Adipose tissue (tissue), 3 donors: ENCODE measurements around the gene C19orf25. TPM values are rescaled to one million over a fixed set of nuclear protein-coding genes. Genes with fewer than 3 reads are reported as not detected.

Source experiments
- H3K27ac ChIP-seq: one replicate; pipeline ENCODE4 v1.5.1; 2013; ENCODE audit warnings: low read depth, low read length
- WGBS, 3 donors: extraction: QIAGEN DNeasy Blood & Tissue Kit; methylation state at CpG; one replicate each; pipeline ENCODE4 v1.1.7; 2013; 5-methylcytosine and 5-hydroxymethylcytosine counted together
- polyA plus RNA-seq, 3 donors: library from polyadenylated mRNA; stranded (reverse); fragments of 200-250 nt; gene quantifications; one replicate each; pipeline ENCODE4 v1.2.3, GENCODE V29; 2013
- donor health status: healthy with polysubstance abuse.
- donor health status: Bipolar disorder and iron deficiency.
- donor health status: healthy.

C19orf25 gene
- polyA plus RNA-seq, 3 donors = 16.5 to 28.6 (median 24.3) TPM

- no peak overlapping the region for H3K27ac ChIP-seq
- WGBS, 3 donors = 5 to 7% (median 7%) methylated on average over 27 to 28 of the region's 28 CpGs
Observed at GRCh38 chr19:1471010-1471514, 8.0 kb downstream of the C19orf25 start.

GRCh38 chr19:1470305-1471009 lies 8.6 kb downstream of the C19orf25 start:
- 1% methylated on average over 62 to 67 of the region's 67 CpGs for WGBS, 3 donors
- no peak overlapping the region for H3K27ac ChIP-seq

DNA sequence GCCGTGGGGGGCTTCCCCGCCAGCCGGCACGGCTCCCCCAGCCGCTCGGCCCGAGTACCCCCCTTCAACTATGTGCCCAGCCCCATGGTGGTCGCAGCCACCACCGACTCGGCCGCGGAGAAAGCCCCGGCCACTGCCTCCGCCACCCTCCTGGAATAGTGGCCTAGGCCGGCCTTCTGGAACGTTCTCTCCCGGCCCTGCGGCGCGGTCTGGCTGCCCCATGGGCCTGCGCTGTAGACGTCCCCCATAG lies 9.0 kb downstream of the C19orf25 start:
- 3 to 4% (median 3%) methylated on average over 16 to 22 of the region's 22 CpGs for WGBS, 3 donors
- H3K27ac ChIP-seq = no peak overlapping the region

GRCh38 chr19:1469255-1470054 lies 9.6 kb downstream of the C19orf25 start:
- WGBS, 3 donors = 0 to 2% (median 0%) methylated on average over 52 to 116 of the region's 117 CpGs
- H3K27ac ChIP-seq = no peak overlapping the region

- no peak overlapping the region for H3K27ac ChIP-seq
- WGBS, 3 donors = 1 to 3% (median 2%) methylated on average over 24 to 47 of the region's 47 CpGs
Observed at GRCh38 chr19:1468821-1469254, 10.2 kb downstream of the C19orf25 start.

DNA sequence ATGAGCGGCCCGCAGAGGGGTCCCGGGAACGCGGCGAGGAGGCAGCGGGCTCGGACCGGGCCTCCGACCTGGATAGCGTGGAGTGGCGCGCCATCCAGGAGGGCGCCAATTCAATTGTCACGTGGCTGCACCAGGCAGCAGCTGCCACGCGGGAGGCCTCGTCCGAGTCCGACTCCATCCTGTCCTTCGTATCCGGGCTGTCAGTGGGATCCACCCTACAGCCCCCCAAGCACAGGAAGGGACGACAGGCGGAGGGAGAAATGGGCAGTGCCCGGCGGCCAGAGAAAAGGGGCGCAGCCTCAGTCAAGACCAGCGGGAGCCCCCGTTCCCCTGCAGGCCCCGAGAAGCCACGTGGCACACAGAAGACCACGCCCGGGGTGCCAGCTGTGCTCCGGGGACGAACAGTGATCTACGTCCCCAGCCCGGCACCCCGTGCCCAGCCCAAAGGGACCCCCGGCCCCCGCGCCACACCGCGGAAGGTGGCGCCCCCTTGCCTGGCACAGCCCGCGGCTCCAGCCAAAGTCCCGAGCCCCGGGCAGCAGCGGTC lies 10.7 kb downstream of the C19orf25 start:
- 4 to 6% (median 5%) methylated on average over 35 to 49 of the region's 49 CpGs for WGBS, 3 donors
- H3K27ac ChIP-seq = no peak overlapping the region

DNA sequence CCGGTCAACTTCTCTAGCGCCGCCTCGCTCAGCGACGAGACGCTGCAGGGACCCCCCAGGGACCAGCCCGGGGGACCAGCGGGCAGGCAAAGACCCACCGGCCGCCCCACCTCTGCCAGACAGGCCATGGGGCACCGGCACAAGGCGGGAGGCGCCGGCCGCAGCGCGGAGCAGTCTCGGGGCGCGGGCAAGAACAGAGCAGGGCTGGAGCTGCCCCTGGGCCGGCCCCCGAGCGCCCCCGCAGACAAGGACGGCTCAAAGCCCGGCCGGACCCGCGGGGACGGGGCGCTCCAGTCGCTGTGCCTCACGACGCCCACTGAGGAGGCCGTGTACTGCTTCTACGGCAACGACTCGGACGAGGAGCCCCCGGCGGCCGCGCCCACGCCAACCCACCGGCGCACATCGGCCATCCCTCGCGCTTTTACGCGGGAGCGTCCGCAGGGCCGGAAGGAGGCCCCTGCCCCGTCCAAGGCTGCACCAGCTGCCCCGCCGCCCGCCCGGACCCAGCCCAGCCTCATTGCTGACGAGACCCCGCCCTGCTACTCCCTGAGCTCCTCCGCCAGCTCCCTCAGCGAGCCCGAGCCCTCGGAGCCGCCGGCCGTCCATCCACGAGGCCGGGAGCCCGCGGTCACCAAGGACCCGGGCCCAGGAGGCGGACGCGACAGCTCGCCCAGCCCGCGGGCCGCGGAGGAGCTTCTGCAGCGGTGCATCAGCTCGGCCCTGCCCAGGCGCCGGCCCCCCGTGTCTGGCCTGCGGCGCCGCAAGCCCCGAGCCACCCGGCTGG lies 11.3 kb downstream of the C19orf25 start:
- no peak overlapping the region for H3K27ac ChIP-seq
- 2 to 5% (median 2%) methylated on average over 74 to 92 of the region's 92 CpGs for WGBS, 3 donors

- H3K27ac ChIP-seq = no peak overlapping the region
- 2 to 7% (median 3%) methylated on average over 25 to 36 of the region's 36 CpGs for WGBS, 3 donors
Observed at GRCh38 chr19:1467215-1467489, 11.9 kb downstream of the C19orf25 start.

DNA sequence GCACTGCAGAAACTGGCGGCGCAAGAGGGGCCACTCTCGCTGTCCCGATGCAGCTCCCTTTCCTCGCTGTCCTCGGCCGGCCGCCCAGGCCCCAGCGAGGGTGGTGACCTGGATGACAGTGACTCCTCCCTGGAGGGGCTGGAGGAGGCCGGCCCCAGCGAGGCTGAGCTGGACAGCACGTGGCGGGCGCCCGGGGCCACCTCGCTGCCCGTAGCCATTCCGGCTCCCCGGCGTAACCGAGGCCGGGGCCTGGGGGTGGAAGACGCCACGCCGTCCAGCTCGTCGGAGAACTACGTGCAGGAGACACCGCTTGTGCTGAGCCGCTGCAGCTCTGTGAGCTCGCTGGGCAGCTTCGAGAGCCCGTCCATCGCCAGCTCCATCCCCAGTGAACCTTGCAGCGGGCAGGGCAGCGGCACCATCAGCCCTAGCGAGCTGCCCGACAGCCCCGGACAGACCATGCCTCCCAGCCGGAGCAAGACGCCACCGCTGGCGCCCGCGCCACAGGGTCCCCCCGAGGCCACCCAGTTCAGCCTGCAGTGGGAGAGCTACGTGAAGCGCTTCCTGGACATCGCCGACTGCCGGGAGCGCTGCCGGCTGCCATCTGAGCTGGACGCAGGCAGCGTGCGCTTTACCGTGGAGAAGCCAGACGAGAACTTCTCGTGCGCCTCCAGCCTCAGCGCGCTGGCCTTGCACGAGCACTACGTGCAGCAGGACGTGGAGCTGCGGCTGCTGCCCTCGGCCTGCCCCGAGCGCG lies 12.4 kb downstream of the C19orf25 start:
- no peak overlapping the region for H3K27ac ChIP-seq
- WGBS, 3 donors = 19 to 38% (median 35%) methylated on average over 66 to 70 of the region's 70 CpGs

DNA sequence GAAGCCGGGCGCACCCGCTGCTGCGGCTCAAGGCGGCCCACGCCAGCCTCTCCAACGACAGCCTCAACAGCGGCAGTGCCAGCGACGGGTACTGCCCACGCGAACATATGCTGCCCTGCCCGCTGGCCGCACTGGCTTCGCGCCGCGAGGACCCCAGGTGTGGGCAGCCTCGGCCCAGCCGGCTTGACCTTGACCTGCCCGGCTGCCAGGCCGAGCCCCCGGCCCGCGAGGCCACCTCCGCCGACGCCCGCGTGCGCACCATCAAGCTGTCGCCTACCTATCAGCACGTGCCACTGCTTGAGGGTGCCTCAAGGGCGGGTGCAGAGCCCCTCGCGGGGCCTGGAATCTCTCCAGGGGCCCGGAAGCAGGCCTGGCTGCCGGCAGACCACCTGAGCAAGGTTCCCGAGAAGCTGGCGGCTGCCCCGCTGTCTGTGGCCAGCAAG lies 13.0 kb downstream of the C19orf25 start:
- 41 to 47% (median 45%) methylated on average over 34 to 41 of the region's 41 CpGs for WGBS, 3 donors

DNA sequence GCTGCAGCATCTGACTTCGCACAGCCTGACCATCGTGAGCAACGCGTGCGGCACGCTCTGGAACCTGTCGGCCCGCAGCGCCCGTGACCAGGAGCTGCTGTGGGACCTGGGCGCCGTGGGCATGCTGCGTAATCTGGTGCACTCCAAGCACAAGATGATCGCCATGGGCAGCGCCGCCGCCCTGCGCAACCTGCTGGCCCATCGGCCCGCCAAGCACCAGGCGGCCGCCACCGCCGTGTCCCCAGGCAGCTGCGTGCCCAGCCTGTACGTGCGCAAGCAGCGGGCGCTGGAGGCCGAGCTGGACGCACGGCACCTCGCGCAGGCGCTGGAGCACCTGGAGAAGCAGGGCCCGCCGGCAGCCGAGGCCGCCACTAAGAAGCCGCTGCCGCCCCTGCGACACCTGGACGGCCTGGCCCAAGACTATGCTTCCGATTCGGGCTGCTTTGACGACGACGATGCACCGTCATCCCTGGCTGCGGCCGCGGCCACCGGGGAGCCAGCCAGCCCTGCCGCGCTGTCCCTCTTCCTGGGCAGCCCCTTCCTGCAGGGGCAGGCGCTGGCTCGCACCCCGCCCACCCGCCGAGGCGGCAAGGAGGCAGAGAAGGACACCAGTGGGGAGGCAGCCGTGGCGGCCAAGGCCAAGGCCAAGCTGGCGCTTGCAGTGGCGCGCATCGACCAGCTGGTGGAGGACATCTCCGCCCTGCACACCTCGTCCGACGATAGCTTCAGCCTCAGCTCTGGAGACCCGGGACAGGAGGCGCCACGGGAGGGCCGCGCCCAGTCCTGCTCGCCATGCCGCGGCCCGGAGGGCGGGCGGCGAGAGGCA lies 13.6 kb downstream of the C19orf25 start:
- WGBS, 3 donors = 37 to 52% (median 46%) methylated on average over 80 to 83 of the region's 83 CpGs
- no peak overlapping the region for H3K27ac ChIP-seq

More for the DNA sequence above, 13.0 kb downstream of the C19orf25 start:
- H3K27ac ChIP-seq = no peak overlapping the region

DNA sequence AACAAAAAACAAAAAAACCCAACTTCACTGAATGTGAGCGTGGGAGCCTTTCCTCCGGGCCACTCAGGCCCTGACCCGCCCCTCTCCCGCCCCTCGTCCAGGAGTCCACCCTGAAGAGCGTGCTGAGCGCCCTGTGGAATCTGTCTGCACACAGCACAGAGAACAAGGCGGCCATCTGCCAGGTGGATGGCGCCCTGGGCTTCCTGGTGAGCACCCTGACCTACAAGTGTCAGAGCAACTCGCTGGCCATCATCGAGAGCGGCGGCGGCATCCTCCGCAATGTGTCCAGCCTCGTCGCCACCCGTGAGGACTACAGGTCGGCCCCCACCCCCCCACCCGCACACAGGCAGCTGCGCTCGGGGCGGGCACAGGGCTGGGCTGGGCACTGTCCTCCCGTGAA lies 17.2 kb downstream of the C19orf25 start:
- 92 to 96% (median 94%) methylated on average over 22 to 24 of the region's 24 CpGs for WGBS, 3 donors
- no peak overlapping the region for H3K27ac ChIP-seq

DNA sequence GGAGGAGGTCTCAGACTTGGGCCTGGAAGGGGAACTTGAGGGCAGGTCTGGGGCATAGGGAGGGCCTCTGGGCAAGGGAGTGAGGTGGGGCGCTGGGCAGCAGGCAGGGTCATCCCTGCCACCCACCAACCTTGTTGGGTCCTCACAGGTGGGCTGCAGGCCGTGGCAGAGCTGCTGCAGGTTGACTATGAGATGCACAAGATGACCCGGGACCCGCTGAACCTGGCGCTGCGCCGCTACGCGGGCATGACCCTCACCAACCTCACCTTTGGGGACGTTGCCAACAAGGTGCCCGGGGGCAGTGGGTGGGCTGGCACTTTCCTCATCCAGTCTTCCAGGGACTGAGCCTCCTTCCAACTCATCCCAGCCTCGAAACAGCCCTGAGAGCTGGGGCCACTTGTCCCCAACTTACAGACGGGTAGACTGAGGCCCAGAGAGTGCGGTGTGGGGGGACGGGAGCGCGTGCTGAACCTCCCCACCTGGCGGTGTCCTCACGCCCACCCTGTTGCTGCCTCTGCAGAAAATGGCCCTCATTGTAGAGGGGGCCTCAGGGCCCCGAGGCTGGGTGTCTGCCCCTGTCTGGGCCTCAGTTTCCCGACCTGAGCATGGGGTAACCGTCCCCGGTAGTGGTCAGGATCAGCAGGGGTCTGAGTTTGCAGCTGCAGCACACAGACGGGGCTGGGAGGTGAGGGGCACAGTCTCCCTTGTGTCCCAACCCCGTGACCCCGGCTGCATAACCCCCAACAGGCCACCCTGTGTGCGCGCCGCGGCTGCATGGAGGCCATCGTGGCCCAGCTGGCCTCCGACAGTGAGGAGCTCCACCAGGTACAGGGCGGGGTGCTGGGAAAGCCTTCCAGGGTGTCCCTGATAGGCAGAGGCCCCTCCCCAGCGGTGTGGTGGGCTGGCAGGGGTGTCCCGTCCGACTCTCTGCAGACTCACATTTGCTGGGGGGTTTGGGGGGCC lies 18.7 kb downstream of the C19orf25 start:
- H3K27ac ChIP-seq = no peak overlapping the region
- 91 to 96% (median 94%) methylated on average over 36 of the region's 36 CpGs for WGBS, 3 donors

DNA sequence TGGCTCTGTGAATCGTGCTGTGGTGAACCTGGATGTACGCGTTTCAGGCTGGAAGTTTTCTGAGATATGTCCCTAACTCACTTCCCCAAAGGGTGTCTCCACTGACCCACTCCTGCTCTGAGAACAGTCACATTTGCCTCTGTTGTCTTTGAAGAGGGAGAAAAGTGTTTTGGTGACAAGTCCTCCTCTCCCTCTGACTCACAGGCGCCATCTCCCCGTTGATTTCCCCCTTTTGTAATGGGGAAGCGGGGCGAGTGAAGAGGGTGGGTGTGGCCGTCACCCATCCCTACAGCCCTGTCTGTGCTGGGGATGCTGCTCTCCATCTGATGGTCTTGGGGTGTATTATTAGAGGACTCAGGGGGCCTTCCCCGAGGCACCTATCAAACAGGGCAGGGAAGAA lies 19.5 kb downstream of the C19orf25 start:
- 67 to 82% (median 69%) methylated on average over 9 of the region's 9 CpGs for WGBS, 3 donors

GRCh38 chr19:1457892-1458291 lies 21.1 kb downstream of the C19orf25 start:
- 76 to 83% (median 80%) methylated on average over 16 of the region's 16 CpGs for WGBS, 3 donors
- H3K27ac ChIP-seq = no peak overlapping the region

More for the DNA sequence above, 19.5 kb downstream of the C19orf25 start:
- no peak overlapping the region for H3K27ac ChIP-seq

GRCh38 chr19:1457031-1457739 lies 21.8 kb downstream of the C19orf25 start:
- 13 to 17% (median 14%) methylated on average over 45 to 48 of the region's 48 CpGs for WGBS, 3 donors

More at GRCh38 chr19:1457031-1457739, 21.8 kb downstream of the C19orf25 start:
- H3K27ac ChIP-seq = no peak overlapping the region
